GM12878 (cell line): ENCODE data around the gene CFAP44. TPM values are rescaled to one million over a fixed set of nuclear protein-coding genes. Genes with fewer than 3 reads are reported as not detected.

Experiments used
- BCL3 ChIP-seq: IDR thresholded peaks from 2 replicates; pipeline ENCODE4 v1.6.1; 2011; ENCODE audit warnings: borderline replicate concordance, low read depth, mild to moderate bottlenecking, moderate library complexity, low read length; ENCODE audit not compliant: insufficient read depth, poor library complexity, severe bottlenecking
- CBFB ChIP-seq: IDR thresholded peaks from 2 replicates; pipeline ENCODE4 v1.6.1; 2016; ENCODE audit warnings: antibody characterized with exemption, low read depth
- CHD2 ChIP-seq: IDR thresholded peaks from 2 replicates; pipeline ENCODE4 v1.6.1; 2011; ENCODE audit warnings: low read depth, low read length, improper control_type of control experiment, borderline replicate concordance
- CREM ChIP-seq: IDR thresholded peaks from 2 replicates; pipeline ENCODE4 v1.6.1; 2014; ENCODE audit warnings: antibody characterized with exemption, low read depth
- DPF2 ChIP-seq: fragments of 450-650 bp; IDR thresholded peaks from 2 replicates; pipeline ENCODE4 v1.6.1; 2017; ENCODE audit warnings: mild to moderate bottlenecking
- HCFC1 ChIP-seq: fragments of 150-350 bp; IDR thresholded peaks from 2 replicates; pipeline ENCODE4 v1.6.1; 2014; ENCODE audit warnings: low read length
- IKZF2 ChIP-seq, 2 experiments: fragments of 450-650 bp; IDR thresholded peaks; 2 replicates each; pipeline ENCODE4 v1.6.1; 2017; ENCODE audit warnings: mild to moderate bottlenecking in 2 of 2, moderate library complexity in 2 of 2
- LARP7 ChIP-seq: fragments of 450-650 bp; IDR thresholded peaks from 2 replicates; pipeline ENCODE4 v1.6.1; 2017; ENCODE audit warnings: mild to moderate bottlenecking
- MEF2B ChIP-seq: fragments of 450-650 bp; IDR thresholded peaks from 2 replicates; pipeline ENCODE4 v1.6.1; 2018; ENCODE audit warnings: mild to moderate bottlenecking, moderate library complexity; ENCODE audit not compliant: partially characterized antibody, poor library complexity, severe bottlenecking
- MTA2 ChIP-seq: fragments of 450-650 bp; IDR thresholded peaks from 2 replicates; pipeline ENCODE4 v1.6.1; 2016; ENCODE audit warnings: low read depth, mild to moderate bottlenecking, moderate library complexity
- MTA3 ChIP-seq: IDR thresholded peaks from 2 replicates; pipeline ENCODE4 v1.6.1; 2012; ENCODE audit warnings: low read length, inconsistent platforms, borderline replicate concordance
- NFXL1 ChIP-seq: fragments of 450-650 bp; IDR thresholded peaks from 2 replicates; pipeline ENCODE4 v1.6.1; 2017; ENCODE audit warnings: antibody characterized with exemption, mild to moderate bottlenecking, borderline replicate concordance
- NFYA ChIP-seq: IDR thresholded peaks from 2 replicates; pipeline ENCODE4 v1.6.1; 2011; ENCODE audit warnings: low read depth, mild to moderate bottlenecking, low read length, improper control_type of control experiment, borderline replicate concordance
- NFYB ChIP-seq: IDR thresholded peaks from 2 replicates; pipeline ENCODE4 v1.6.1; 2011; ENCODE audit warnings: low read depth, mild to moderate bottlenecking, low read length, improper control_type of control experiment, moderate library complexity; ENCODE audit not compliant: insufficient read depth
- PML ChIP-seq: IDR thresholded peaks from 2 replicates; pipeline ENCODE4 v1.6.1; 2012; ENCODE audit warnings: low read length, inconsistent platforms
- POU2F2 ChIP-seq: IDR thresholded peaks from 3 replicates; pipeline ENCODE4 v1.6.1; 2011; ENCODE audit warnings: low read depth, mild to moderate bottlenecking, low read length, borderline replicate concordance
- RUNX3 ChIP-seq: IDR thresholded peaks from 2 replicates; pipeline ENCODE4 v1.6.1; 2012; ENCODE audit warnings: low read length, inconsistent platforms
- SIX5 ChIP-seq: IDR thresholded peaks from 2 replicates; pipeline ENCODE4 v1.6.1; 2011; ENCODE audit warnings: mild to moderate bottlenecking, low read depth, low read length, moderate library complexity; ENCODE audit not compliant: severe bottlenecking
- SMAD1 ChIP-seq: fragments of 450-650 bp; IDR thresholded peaks from 2 replicates; pipeline ENCODE4 v1.6.1; 2018; ENCODE audit warnings: mild to moderate bottlenecking, low read depth; ENCODE audit not compliant: partially characterized antibody
- SPI1 ChIP-seq: IDR thresholded peaks from 2 replicates; pipeline ENCODE4 v1.6.1; 2011; ENCODE audit warnings: low read depth, mild to moderate bottlenecking, low read length, moderate library complexity, borderline replicate concordance; ENCODE audit not compliant: insufficient read depth
- SREBF1 ChIP-seq: IDR thresholded peaks from 2 replicates; pipeline ENCODE4 v1.6.1; 2012; ENCODE audit warnings: mild to moderate bottlenecking, low read length
- STAT1 ChIP-seq: fragments of 450-650 bp; conservative IDR thresholded peaks from 2 replicates; pipeline ENCODE4 v1.6.1; 2014; ENCODE audit warnings: antibody characterized with exemption, mild to moderate bottlenecking
- TCF7 ChIP-seq: IDR thresholded peaks from 2 replicates; pipeline ENCODE4 v1.6.1; 2014; ENCODE audit warnings: antibody characterized with exemption, borderline replicate concordance
- USF1 ChIP-seq: IDR thresholded peaks from 2 replicates; pipeline ENCODE4 v1.6.1; 2011; ENCODE audit warnings: borderline replicate concordance, low read depth, mild to moderate bottlenecking, moderate library complexity, mixed read lengths, low read length; ENCODE audit not compliant: insufficient read depth; ENCODE audit errors: extremely low read length
- WRNIP1 ChIP-seq: IDR thresholded peaks from 2 replicates; pipeline ENCODE4 v1.6.1; 2011; ENCODE audit warnings: low read depth, low read length, improper control_type of control experiment, borderline replicate concordance
- ZBTB33 ChIP-seq: fragments of 450-650 bp; IDR thresholded peaks from 2 replicates; pipeline ENCODE4 v1.6.1; 2017; ENCODE audit warnings: mild to moderate bottlenecking
- ZNF217 ChIP-seq: fragments of 450-650 bp; IDR thresholded peaks from 2 replicates; pipeline ENCODE4 v1.6.1; 2017; ENCODE audit warnings: antibody characterized with exemption, mild to moderate bottlenecking
- polyA plus RNA-seq, 11 experiments: library from polyadenylated mRNA; depleted of rRNA in 4 of 11; unstranded in 6 of 11; stranded (reverse) in 5 of 11; fragments of >200 nt; fragmentation: Nextera tagmentation in 4 of 11; fragmentation: Illumina TruSeq in 1 of 11; extraction: Ambion mirVana in 4 of 11; extraction: Trizol in 1 of 11; gene quantifications; 1 replicate in 1 of 11; 2 replicates in 10 of 11; pipeline versions ENCODE4 v1.2.1 to v1.2.3, GENCODE V29; 2011 to 2016; ENCODE audit warnings: inconsistent platforms in 2 of 11, missing spikeins in 2 of 11, low read depth in 1 of 11
- total RNA-seq, 4 experiments: library from RNA; depleted of rRNA in 3 of 4; stranded (reverse); fragments of >200 nt in 3 of 4; fragmentation: Illumina TruSeq in 1 of 4; extraction: Trizol in 1 of 4; gene quantifications; 2 replicates each; pipeline versions ENCODE4 v1.2.1 to v1.2.3, GENCODE V29; 2013 to 2021

CFAP44 gene
- total and polyA plus RNA-seq, 10 of the 15 experiments (the other 5 are each of a cell fraction or from before 2014, with no cell fraction given): 0.76 to 5.9 (median 3.7) TPM

GRCh38 chr3:113421082-113421481 is 20.2 kb downstream of the CFAP44 start (continued):
- no peak for TF ChIP-seq NFYB
- TF ChIP-seq HCFC1: no peak
- no peak for TF ChIP-seq CBFB
- no peak for TF ChIP-seq LARP7
- peak; percentile 59; the same call in 1 of the 2 replicates for TF ChIP-seq ZNF217
- TF ChIP-seq SREBF1: no peak
- peak; percentile 59; the same call in 1 of the 3 replicates for TF ChIP-seq POU2F2
- TF ChIP-seq BCL3: no peak
- TF ChIP-seq NFYA: no peak
- TF ChIP-seq SIX5: no peak
- no peak for TF ChIP-seq SMAD1
- no peak for TF ChIP-seq WRNIP1
- TF ChIP-seq USF1: no peak
- no peak for TF ChIP-seq STAT1
- TF ChIP-seq ZBTB33: no peak
- TF ChIP-seq MTA3: no peak
- no peak for TF ChIP-seq NFXL1
- peak; percentile 69 for TF ChIP-seq MTA2
- no peak for TF ChIP-seq CREM
- TF ChIP-seq CHD2: no peak
- no peak for TF ChIP-seq DPF2
- no peak for TF ChIP-seq TCF7
- TF ChIP-seq SPI1: no peak
- TF ChIP-seq IKZF2 (IDR thresholded peaks at IDR 0.05): no peak
- peak; percentile 46 for TF ChIP-seq RUNX3
- TF ChIP-seq MEF2B: peak; percentile 34
- TF ChIP-seq PML: no peak
